ENCODE data around the gene FOXN3.

DNA sequence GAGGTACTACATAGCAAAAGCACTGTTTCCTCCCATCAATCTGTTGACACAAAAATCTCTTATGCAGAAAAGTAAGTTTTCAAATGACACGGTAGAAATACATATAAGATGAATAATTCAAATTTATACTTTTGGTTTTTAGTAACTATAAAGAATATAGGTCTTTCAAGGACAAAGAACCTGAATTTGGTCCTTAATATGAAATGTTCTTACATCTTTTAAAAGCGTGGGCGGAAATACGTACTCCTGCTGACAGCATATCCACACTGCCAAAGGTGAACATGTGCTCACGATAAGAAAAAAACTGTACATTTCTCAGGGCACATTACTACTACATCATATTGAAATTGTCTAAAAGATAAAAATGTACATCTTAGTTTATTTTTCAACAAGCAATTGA is 127.6 kb downstream of the FOXN3 start:
- TF ChIP-seq, protein P1, sequence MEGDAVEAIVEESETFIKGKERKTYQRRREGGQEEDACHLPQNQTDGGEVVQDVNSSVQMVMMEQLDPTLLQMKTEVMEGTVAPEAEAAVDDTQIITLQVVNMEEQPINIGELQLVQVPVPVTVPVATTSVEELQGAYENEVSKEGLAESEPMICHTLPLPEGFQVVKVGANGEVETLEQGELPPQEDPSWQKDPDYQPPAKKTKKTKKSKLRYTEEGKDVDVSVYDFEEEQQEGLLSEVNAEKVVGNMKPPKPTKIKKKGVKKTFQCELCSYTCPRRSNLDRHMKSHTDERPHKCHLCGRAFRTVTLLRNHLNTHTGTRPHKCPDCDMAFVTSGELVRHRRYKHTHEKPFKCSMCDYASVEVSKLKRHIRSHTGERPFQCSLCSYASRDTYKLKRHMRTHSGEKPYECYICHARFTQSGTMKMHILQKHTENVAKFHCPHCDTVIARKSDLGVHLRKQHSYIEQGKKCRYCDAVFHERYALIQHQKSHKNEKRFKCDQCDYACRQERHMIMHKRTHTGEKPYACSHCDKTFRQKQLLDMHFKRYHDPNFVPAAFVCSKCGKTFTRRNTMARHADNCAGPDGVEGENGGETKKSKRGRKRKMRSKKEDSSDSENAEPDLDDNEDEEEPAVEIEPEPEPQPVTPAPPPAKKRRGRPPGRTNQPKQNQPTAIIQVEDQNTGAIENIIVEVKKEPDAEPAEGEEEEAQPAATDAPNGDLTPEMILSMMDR (IDR thresholded peaks at IDR 0.05 in 4 of 5, conservative IDR thresholded peaks at IDR 0.05 in 1 of 5): no peak
- TF ChIP-seq POLR2A (IDR thresholded peaks at IDR 0.05): no peak

All from gastrocnemius medialis (tissue), 4 donors.